CD4-positive, alpha-beta T cell (primary cell): ENCODE measurements around the gene MOB4. TPM values are rescaled to one million over a fixed set of nuclear protein-coding genes. Genes with fewer than 3 reads are reported as not detected.

ENCODE experiments used
- ATAC-seq: fragments of 200-7000 bp; cut with Tn5 transposase; one replicate; pipeline ENCODE4 v1.10.0; 2022; ENCODE audit warnings: mild to moderate bottlenecking; ENCODE audit not compliant: poor library complexity
- CTCF ChIA-PET: fragments of 350-600 bp; sonication (Branson Sonifier 250); formaldehyde crosslinking; loops from one replicate; lab custom pipeline; 2021; ENCODE audit warnings: antibody characterized with exemption, inconsistent platforms; lab: Charles Lee
- POLR2A ChIA-PET: fragments of 350-600 bp; sonication (Branson Sonifier 250); formaldehyde crosslinking; loops from one replicate; lab custom pipeline; 2021; ENCODE audit warnings: antibody characterized with exemption, inconsistent platforms; lab: Charles Lee
- DNase-seq, 14 experiments: peaks; one replicate each; pipeline ENCODE4 v3.0.0-alpha.2; 2013 to 2020; ENCODE audit warnings: mixed read lengths in 2 of 14
- H3K27ac ChIP-seq, 2 donors: one replicate each; pipeline versions ENCODE4 v1.5.1 to v1.7.0; 2013; ENCODE audit warnings: low read length in 2 of 2, low read depth in 1 of 2, mild to moderate bottlenecking in 1 of 2
- H3K27me3 ChIP-seq, 2 experiments: 1 replicate in 1 of 2; 2 replicates in 1 of 2; pipeline versions ENCODE4 v1.6.1 to v1.7.0; 2013; ENCODE audit warnings: low read length in 2 of 2, control low read depth in 1 of 2, mild to moderate bottlenecking in 1 of 2, moderate library complexity in 1 of 2; ENCODE audit not compliant: insufficient read depth in 2 of 2, control insufficient read depth in 1 of 2
- H3K36me3 ChIP-seq: one replicate; pipeline ENCODE4 v1.6.1; 2013; ENCODE audit warnings: low read length, control low read depth; ENCODE audit not compliant: insufficient read depth
- H3K4me1 ChIP-seq: one replicate; pipeline ENCODE4 v1.6.1; 2013; ENCODE audit warnings: low read length, control low read depth; ENCODE audit not compliant: insufficient read depth
- H3K4me3 ChIP-seq: one replicate; pipeline ENCODE4 v1.5.1; 2013; ENCODE audit warnings: mild to moderate bottlenecking, low read length, moderate library complexity
- H3K9me3 ChIP-seq, 2 experiments: 1 replicate in 1 of 2; 2 replicates in 1 of 2; pipeline versions ENCODE4 v1.6.1 to v1.7.0; 2013; ENCODE audit warnings: low read length in 2 of 2, mild to moderate bottlenecking in 2 of 2, control low read depth in 1 of 2, moderate library complexity in 1 of 2; ENCODE audit not compliant: control insufficient read depth in 1 of 2, insufficient read depth in 1 of 2
- H3K27ac Mint-ChIP-seq: one replicate; pipeline ENCODE4 v1.8.0; 2020; ENCODE audit warnings: mixed read lengths
- H3K27me3 Mint-ChIP-seq: one replicate; pipeline ENCODE4 v1.8.0; 2021; ENCODE audit warnings: mixed read lengths
- H3K36me3 Mint-ChIP-seq: one replicate; pipeline ENCODE4 v1.8.0; 2021; ENCODE audit warnings: low read depth, mixed read lengths
- H3K4me1 Mint-ChIP-seq: one replicate; pipeline ENCODE4 v1.8.0; 2021; ENCODE audit warnings: low read depth, mixed read lengths
- H3K4me3 Mint-ChIP-seq: one replicate; pipeline ENCODE4 v1.8.0; 2020; ENCODE audit warnings: mild to moderate bottlenecking, mixed read lengths
- H3K9me3 Mint-ChIP-seq: one replicate; pipeline ENCODE4 v1.8.0; 2020; ENCODE audit warnings: mixed read lengths
- intact Hi-C, 2 experiments: fragments of 100-400 bp; cut with DNase I in 1 of 2; cut with micrococcal nuclease in 1 of 2; formaldehyde crosslinking; loops; one replicate each; pipeline versions ENCODE4 v1.15.1 to v1.9.0; 2023 to 2025; cut with DNase I, micrococcal nuclease
- total RNA-seq, 174 experiments: library from RNA in 2 of 174; stranded (reverse) in 2 of 174; gene quantifications; one replicate each; pipeline ENCODE4 v1.2.3 and lab custom pipeline; 2021 to 2026
- TF ChIP-seq, protein P1 (sequence below): fragments of 200-600 bp; IDR thresholded peaks from one replicate; pipeline ENCODE4 v1.8.0; 2022; ENCODE audit warnings: antibody characterized with exemption, mild to moderate bottlenecking

MOB4 gene
- total RNA-seq, 2 experiments from 2014 or later = 28.4 to 29.8 TPM

DNA sequence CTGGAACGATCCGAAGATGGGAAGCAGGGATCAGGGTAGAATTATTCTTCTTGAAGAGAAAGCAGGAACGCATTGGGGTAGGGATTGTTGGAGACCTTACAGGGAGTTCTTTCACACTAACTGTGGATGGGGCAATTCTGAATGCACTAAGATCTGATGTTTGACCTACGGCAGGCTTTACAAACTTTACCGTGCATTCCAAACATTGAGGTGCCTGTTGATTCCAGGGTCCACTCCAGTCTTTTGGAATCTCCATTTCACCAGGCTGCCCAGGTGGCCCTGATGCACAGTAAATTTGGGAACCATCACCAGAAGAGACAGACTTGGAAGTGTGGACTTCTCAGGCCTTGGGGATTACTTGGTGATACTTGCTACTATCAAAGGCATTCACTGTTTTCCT lies 82.6 kb downstream of the MOB4 start:
- TF ChIP-seq, protein P1, sequence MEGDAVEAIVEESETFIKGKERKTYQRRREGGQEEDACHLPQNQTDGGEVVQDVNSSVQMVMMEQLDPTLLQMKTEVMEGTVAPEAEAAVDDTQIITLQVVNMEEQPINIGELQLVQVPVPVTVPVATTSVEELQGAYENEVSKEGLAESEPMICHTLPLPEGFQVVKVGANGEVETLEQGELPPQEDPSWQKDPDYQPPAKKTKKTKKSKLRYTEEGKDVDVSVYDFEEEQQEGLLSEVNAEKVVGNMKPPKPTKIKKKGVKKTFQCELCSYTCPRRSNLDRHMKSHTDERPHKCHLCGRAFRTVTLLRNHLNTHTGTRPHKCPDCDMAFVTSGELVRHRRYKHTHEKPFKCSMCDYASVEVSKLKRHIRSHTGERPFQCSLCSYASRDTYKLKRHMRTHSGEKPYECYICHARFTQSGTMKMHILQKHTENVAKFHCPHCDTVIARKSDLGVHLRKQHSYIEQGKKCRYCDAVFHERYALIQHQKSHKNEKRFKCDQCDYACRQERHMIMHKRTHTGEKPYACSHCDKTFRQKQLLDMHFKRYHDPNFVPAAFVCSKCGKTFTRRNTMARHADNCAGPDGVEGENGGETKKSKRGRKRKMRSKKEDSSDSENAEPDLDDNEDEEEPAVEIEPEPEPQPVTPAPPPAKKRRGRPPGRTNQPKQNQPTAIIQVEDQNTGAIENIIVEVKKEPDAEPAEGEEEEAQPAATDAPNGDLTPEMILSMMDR = no peak
- ATAC-seq = no peak
- no peaks in the 10 kb centered on the region for H3K9me3 ChIP-seq
- peaks cover 6% of the 10 kb centered on the region for H3K4me1 ChIP-seq
- Mint-ChIP-seq H3K27me3 (peaks cover 28% of the 10 kb centered on the region), H3K36me3 (no peaks in the 10 kb centered on the region), H3K9me3 (no peaks in the 10 kb centered on the region), H3K4me3 (no peak overlapping the region), H3K4me1 (no peaks in the 10 kb centered on the region), H3K27ac (no peak overlapping the region)
- H3K27me3 ChIP-seq = no peaks in the 10 kb centered on the region
- ChIA-PET POLR2A (no interaction called here), CTCF (no interaction called here)
- H3K36me3 ChIP-seq = no peaks in the 10 kb centered on the region
- intact Hi-C loops = loop anchor here in 1 of 2 experiments (5.0 kb wide), 1 partner anchor 699 kb away; no protein-coding TSS in a partner anchor
- H3K27ac ChIP-seq = no peak overlapping the region
- DNase-seq = no peak
- no peak overlapping the region for H3K4me3 ChIP-seq

DNA sequence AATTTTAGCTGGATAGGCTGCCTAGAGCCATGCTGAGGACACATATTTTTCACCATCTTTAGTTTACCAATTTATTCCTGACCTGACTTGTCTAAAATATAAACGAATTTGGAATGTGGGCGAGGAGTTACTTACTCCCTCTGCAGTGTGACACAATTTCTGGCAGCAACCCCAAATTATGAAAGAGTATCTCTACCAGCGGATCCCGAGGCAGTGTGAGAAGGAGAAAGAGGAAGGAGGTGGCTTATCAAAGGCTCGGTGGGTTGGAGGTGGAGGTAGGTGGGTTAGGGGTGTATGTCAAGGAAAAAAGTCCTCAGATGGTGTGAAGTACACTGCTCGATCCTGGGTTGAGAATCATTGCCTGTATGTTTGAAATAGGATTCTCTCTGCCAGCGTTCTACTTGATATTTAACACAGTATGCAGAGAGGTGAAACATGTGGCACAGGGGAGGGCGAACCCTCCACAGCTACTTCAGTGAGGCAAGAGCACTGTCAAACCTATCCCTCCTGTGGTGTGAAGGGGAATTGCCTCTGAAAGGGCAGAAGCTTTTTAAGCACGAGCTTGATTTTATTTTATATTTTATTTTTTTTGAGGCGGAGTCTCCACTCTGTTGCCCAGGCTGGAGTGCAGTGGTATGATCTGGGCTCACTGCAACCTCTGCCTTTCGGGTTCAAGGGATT lies 83.6 kb downstream of the MOB4 start:
- H3K27ac ChIP-seq = no peak overlapping the region
- intact Hi-C loops = loop anchor here in 1 of 2 experiments (5.0 kb wide), 1 partner anchor 698 kb away; no protein-coding TSS in a partner anchor
- no peaks in the 10 kb centered on the region for H3K9me3 ChIP-seq
- H3K4me1 ChIP-seq = peaks cover 6% of the 10 kb centered on the region
- Mint-ChIP-seq H3K27me3 (peaks cover 28% of the 10 kb centered on the region), H3K36me3 (no peaks in the 10 kb centered on the region), H3K27ac (no peak overlapping the region), H3K9me3 (no peaks in the 10 kb centered on the region), H3K4me3 (peak overlapping the region; percentile 18), H3K4me1 (no peaks in the 10 kb centered on the region)
- ATAC-seq (peak; percentile 97), DNase-seq (peak in 10 of 14 experiments; percentile 2 to 65 (median 27))
- POLR2A ChIA-PET = interaction anchor here (1.0 to 1.1 kb wide), 3 partner anchors 100 to 146 kb away, joined by 3 to 8 read pairs (median 4); partner anchors contain the start of genes COQ10B, HSPD1, HSPE1 and MARS2
- no peaks in the 10 kb centered on the region for H3K36me3 ChIP-seq
- no peaks in the 10 kb centered on the region for H3K27me3 ChIP-seq
- TF ChIP-seq, protein P1 = peak; percentile 35
- CTCF ChIA-PET = interaction anchor here (1.1 kb wide), 1 partner anchor 9 kb away, joined by 4 read pairs; no protein-coding TSS in a partner anchor
- no peak overlapping the region for H3K4me3 ChIP-seq

DNA sequence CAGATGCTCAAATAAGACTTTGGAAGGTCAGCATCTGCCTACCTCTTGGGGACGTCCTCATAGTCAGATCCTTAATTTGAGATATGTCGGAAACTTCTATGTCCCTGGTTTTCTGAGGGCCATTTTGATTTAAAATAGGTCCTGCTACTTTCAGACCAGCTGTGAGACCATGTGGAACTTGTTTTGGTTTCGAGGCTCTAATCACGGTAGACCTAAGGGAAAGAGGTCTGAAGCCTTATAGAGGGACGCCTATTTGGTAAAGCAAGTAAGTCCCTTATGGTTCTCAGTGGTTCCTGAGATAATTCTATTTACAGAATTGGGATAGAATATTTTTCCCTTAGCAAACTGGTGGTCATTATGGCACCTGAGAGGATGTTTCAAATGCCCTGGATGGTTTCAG lies 84.4 kb downstream of the MOB4 start:
- ChIA-PET POLR2A (interaction anchor here (1.1 kb wide), 1 partner anchor 100 kb away, joined by 8 read pairs; the partner anchor contains the start of genes HSPD1 and HSPE1), CTCF (interaction anchor here (0.6 to 1.1 kb wide), 2 partner anchors 10 to 40 kb away, joined by 3 to 4 read pairs; no protein-coding TSS in a partner anchor)
- Mint-ChIP-seq H3K4me3 (no peak overlapping the region), H3K36me3 (no peaks in the 10 kb centered on the region), H3K4me1 (no peaks in the 10 kb centered on the region), H3K27me3 (peaks cover 28% of the 10 kb centered on the region), H3K27ac (no peak overlapping the region), H3K9me3 (no peaks in the 10 kb centered on the region)
- ATAC-seq (no peak), DNase-seq (no peak)
- peaks cover 6% of the 10 kb centered on the region for H3K4me1 ChIP-seq
- no peak overlapping the region for H3K27ac ChIP-seq
- H3K9me3 ChIP-seq = no peaks in the 10 kb centered on the region
- intact Hi-C loops = no loop called here
- H3K36me3 ChIP-seq = no peaks in the 10 kb centered on the region
- TF ChIP-seq, protein P1 = no peak
- no peaks in the 10 kb centered on the region for H3K27me3 ChIP-seq
- H3K4me3 ChIP-seq = no peak overlapping the region
